ENCODE results near the gene LDLR.

DNA sequence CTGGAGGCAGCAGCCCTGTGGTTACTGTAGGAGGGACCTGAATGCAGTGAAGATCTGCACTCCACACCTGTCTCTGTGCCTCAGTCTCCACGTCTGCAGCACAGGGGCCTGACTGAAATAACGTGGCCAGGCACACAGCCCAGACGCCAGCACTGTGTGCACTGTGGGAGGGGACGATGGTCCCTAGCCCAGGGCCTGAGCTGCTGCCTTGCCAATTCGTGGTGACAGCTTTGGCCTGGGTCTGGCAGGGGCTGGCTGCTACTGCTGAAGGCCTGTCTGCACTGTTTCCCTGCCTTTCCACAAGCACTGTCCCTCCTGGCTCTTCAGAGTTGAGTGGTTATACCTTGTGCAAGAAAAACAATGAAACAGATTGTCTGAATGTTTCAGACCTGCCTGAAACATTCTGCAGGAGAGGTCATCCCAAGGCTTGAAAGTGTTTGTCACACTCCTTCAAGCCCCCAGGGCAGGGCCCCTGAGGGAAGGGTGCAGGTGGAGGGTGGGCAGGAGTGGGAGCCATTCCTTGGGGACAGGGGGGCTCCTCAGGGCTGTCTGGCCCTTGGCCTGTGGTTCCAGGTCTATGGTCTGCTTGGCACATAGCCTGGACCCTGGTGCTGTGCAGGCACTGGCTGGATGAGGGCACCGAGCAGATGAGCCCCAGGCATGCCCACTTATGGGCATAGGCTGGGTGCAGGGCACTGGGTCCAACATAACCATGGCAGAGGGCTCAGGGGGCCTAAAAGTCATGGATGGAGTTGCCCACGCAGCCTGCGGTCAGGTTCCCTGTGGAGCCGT, 38.7 kb upstream of the LDLR start:
- TF ChIP-seq, protein P1, sequence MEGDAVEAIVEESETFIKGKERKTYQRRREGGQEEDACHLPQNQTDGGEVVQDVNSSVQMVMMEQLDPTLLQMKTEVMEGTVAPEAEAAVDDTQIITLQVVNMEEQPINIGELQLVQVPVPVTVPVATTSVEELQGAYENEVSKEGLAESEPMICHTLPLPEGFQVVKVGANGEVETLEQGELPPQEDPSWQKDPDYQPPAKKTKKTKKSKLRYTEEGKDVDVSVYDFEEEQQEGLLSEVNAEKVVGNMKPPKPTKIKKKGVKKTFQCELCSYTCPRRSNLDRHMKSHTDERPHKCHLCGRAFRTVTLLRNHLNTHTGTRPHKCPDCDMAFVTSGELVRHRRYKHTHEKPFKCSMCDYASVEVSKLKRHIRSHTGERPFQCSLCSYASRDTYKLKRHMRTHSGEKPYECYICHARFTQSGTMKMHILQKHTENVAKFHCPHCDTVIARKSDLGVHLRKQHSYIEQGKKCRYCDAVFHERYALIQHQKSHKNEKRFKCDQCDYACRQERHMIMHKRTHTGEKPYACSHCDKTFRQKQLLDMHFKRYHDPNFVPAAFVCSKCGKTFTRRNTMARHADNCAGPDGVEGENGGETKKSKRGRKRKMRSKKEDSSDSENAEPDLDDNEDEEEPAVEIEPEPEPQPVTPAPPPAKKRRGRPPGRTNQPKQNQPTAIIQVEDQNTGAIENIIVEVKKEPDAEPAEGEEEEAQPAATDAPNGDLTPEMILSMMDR (IDR thresholded peaks at IDR 0.05): no peak
- TF ChIP-seq EZH2 (IDR thresholded peaks at IDR 0.05; ENCODE audit: borderline replicate concordance, insufficient read depth, low read depth, low read length, poor library complexity, severe bottlenecking): no peak
